HepG2 (cell line): ENCODE measurements around the gene ZFPM1. TPM values are rescaled to one million over a fixed set of nuclear protein-coding genes. Genes with fewer than 3 reads are reported as not detected.

Experiments
- ATAC-seq: fragments of 200-7000 bp; cut with Tn5 transposase; 3 replicates; pipeline ENCODE4 v1.9.1; 2020; ENCODE audit warnings: mild to moderate bottlenecking, moderate library complexity
- BruUV-seq: library from RNA; stranded (reverse); fragments of 400-500 nt; replicated peaks from 2 replicates; lab custom pipeline; 2021; lab: Mats Ljungman, UMichigan
- CTCF ChIA-PET: fragments of 300-600 bp; formaldehyde crosslinking; extraction: SDS; loops from one replicate; lab custom pipeline; 2021; ENCODE audit warnings: low total read pairs, inconsistent platforms, low intra/inter-chr PET ratio; lab: Yijun Ruan, JAX
- POLR2A ChIA-PET: fragments of 350-600 bp; sonication (Branson Sonifier 250); formaldehyde crosslinking; loops from one replicate; lab custom pipeline; 2020; ENCODE audit warnings: antibody characterized with exemption, inconsistent platforms; lab: Yijun Ruan, JAX
- DNase-seq: peaks from one replicate; pipeline ENCODE4 v3.0.0-alpha.2; 2015; ENCODE audit warnings: low spot score
- FAIRE-seq: peaks from 3 replicates; lab custom pipeline; 2011; peaks lifted over from hg19 to GRCh38; lab: Jason Lieb, UNC
- H2AFZ ChIP-seq: one replicate; pipeline ENCODE4 v1.6.1; 2011; ENCODE audit warnings: low read length, inconsistent platforms
- H3K27ac ChIP-seq: fragments of 300-600 bp; 3 replicates; pipeline ENCODE4 v1.8.0; 2011; ENCODE audit warnings: mixed run types, mild to moderate bottlenecking, mixed read lengths, low read length, inconsistent platforms; ENCODE audit not compliant: insufficient read depth; ENCODE audit errors: extremely low read length
- H3K27me3 ChIP-seq, 2 experiments: fragments of 200-600 bp in 1 of 2; 2 replicates in 1 of 2; 3 replicates in 1 of 2; pipeline versions ENCODE4 v1.6.0 to v1.8.0; 2011; ENCODE audit warnings: low read length in 2 of 2, mild to moderate bottlenecking in 2 of 2, moderate library complexity in 2 of 2, inconsistent platforms in 1 of 2; ENCODE audit not compliant: insufficient read depth in 2 of 2, control insufficient read depth in 1 of 2
- H3K36me3 ChIP-seq, 2 experiments: fragments of 200-600 bp in 1 of 2; replicated peaks in 1 of 2; 2 replicates in 1 of 2; 3 replicates in 1 of 2; pipeline versions ENCODE4 v1.5.1 to v1.8.0; 2011; ENCODE audit warnings: low read length in 2 of 2, inconsistent platforms in 1 of 2; ENCODE audit not compliant: insufficient read depth in 2 of 2, control insufficient read depth in 1 of 2
- H3K4me1 ChIP-seq: 2 replicates; pipeline ENCODE4 v1.5.1; 2012; ENCODE audit warnings: low read length, inconsistent platforms; ENCODE audit not compliant: insufficient read depth
- H3K4me2 ChIP-seq: 2 replicates; pipeline ENCODE4 v1.6.0; 2011; ENCODE audit warnings: low read depth, low read length, inconsistent platforms
- H3K4me3 ChIP-seq, 3 experiments: fragments of 200-600 bp in 1 of 3; sonication (generic), shearing (Covaris generic) in 1 of 3; replicated peaks in 1 of 3; 2 replicates each; pipeline ENCODE4 v1.5.1; 2011 to 2016; ENCODE audit warnings: low read length in 3 of 3, inconsistent platforms in 2 of 3, low read depth in 2 of 3, mild to moderate bottlenecking in 2 of 3, control low read depth in 1 of 3, mixed read lengths in 1 of 3; ENCODE audit not compliant: insufficient read depth in 1 of 3
- H3K79me2 ChIP-seq: one replicate; pipeline ENCODE4 v1.6.1; 2011; ENCODE audit warnings: low read length, inconsistent platforms; ENCODE audit not compliant: insufficient read depth
- H3K9ac ChIP-seq: 2 replicates; pipeline ENCODE4 v1.6.0; 2011; ENCODE audit warnings: mild to moderate bottlenecking, low read depth, low read length, inconsistent platforms; ENCODE audit not compliant: insufficient read depth
- H3K9me3 ChIP-seq: 2 replicates; pipeline ENCODE4 v1.5.1; 2012; ENCODE audit warnings: mild to moderate bottlenecking, low read length
- H4K20me1 ChIP-seq: 2 replicates; pipeline ENCODE4 v1.6.0; 2011; ENCODE audit warnings: inconsistent platforms, mild to moderate bottlenecking, low read length, moderate library complexity; ENCODE audit not compliant: insufficient read depth
- DNMT1 ChIP-seq: sonication (generic); formaldehyde crosslinking; IDR thresholded peaks from 2 replicates; pipeline ENCODE4 v1.5.1; 2020; ENCODE audit warnings: mild to moderate bottlenecking, missing genetic modification reagents
- NFE2L2 ChIP-seq: fragments of 150-350 bp; IDR thresholded peaks from 2 replicates; pipeline ENCODE4 v1.6.1; 2014; ENCODE audit warnings: low read length
- ZNF430 ChIP-seq: sonication (generic); formaldehyde crosslinking; IDR thresholded peaks from 2 replicates; pipeline ENCODE4 v1.9.0; 2021; ENCODE audit warnings: mild to moderate bottlenecking, missing genetic modification reagents
- ZNF761 ChIP-seq: sonication (generic); formaldehyde crosslinking; conservative IDR thresholded peaks from 2 replicates; pipeline ENCODE4 v1.4.0; 2020; ENCODE audit warnings: mild to moderate bottlenecking, missing genetic modification reagents
- whole genome bisulfite sequencing: methylation state at CpG from one replicate; pipeline ENCODE4 v1.1.6; 2017; ENCODE audit warnings: low lambda C conversion rate; 5-methylcytosine and 5-hydroxymethylcytosine counted together
- in situ Hi-C: cut with HindIII; loops from 2 replicates; pipeline ENCODE4 v1.10.0; 2017; ENCODE audit warnings: low pct_unique_long_range_greater_than_20kb; ENCODE audit not compliant: extremely low pct_ligation_motif_present
- intact Hi-C: fragments of 100-400 bp; cut with micrococcal nuclease; formaldehyde crosslinking; loops from one replicate; pipeline ENCODE4 v1.10.0; 2022; ENCODE audit not compliant: unreplicated experiment
- polyA plus RNA-seq, 8 experiments: library from polyadenylated mRNA; depleted of rRNA in 3 of 8; stranded (reverse) in 7 of 8; unstranded in 1 of 8; fragments of >200 nt; fragmentation: Illumina TruSeq in 4 of 8; extraction: Trizol in 4 of 8; gene quantifications; 2 replicates each; pipeline versions ENCODE4 v1.2.1 to v1.2.3, GENCODE V29; 2011 to 2016; ENCODE audit warnings: low read depth in 4 of 8, missing spikeins in 1 of 8, mixed read lengths in 1 of 8; ENCODE audit not compliant: insufficient read depth in 1 of 8
- total RNA-seq, 5 experiments: library from RNA; depleted of rRNA; stranded (reverse); fragments of >200 nt; fragmentation: Illumina TruSeq; extraction: Trizol; gene quantifications; 2 replicates each; pipeline ENCODE4 v1.2.3, GENCODE V29; 2016; ENCODE audit warnings: low read depth in 1 of 5
- TF ChIP-seq, protein P1 (sequence below): sonication (generic); formaldehyde crosslinking; IDR thresholded peaks from 2 replicates; pipeline ENCODE4 v1.5.0; 2020; ENCODE audit warnings: missing genetic modification reagents, mild to moderate bottlenecking, borderline replicate concordance
- TF ChIP-seq, protein P2 (sequence below): IDR thresholded peaks from 2 replicates; pipeline ENCODE4 v1.6.1; 2016; ENCODE audit warnings: low read depth

The ZFPM1 gene
- total and polyA plus RNA-seq, 2 of the 13 experiments (the other 11 are each of a cell fraction or from before 2014, with no cell fraction given) = 1.3 to 3.8 TPM

DNA sequence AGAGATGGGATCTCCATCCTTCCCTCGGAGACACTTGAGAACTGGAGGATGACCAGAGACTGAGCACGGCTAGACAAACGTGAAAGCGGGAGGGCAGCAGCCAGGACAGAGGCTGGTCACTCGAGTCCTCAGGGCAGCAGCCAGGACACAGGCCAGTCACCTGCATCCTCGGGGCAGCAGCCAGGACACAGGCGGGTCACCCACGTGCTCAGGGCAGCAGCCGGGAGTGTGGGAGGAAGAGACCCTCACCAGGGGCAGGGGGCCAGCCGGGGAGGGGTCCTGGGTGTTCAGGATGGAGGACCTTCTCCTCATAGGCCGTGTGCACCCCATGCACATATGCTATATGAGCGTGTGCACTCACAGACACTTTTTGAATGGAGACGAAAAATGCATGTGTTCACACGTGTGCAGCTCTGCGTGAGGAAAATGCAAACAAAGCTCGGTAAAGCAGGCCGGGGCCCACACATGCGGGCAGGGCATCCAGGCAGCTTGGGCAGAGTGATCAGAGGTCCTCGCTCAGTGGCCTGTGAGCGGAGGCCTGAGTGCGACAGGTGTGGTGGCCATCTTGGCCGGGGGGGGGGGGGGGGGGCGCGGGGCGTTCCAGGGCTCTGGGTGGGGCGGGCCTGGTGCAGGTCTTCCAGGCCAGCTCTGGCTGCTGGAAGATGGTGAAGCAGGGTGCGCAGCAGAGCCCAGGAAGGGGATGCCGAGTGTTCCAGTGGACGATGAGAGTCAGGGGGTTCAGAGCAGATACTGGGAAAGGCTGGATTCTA, 43.6 kb upstream of the ZFPM1 start:
- intact Hi-C loops = no loop called here
- no peak overlapping the region for H2AFZ ChIP-seq

More for the DNA sequence above, 43.6 kb upstream of the ZFPM1 start:
- DNase-seq (no peak), ATAC-seq (no peak), FAIRE-seq (no peak)
- Histone ChIP-seq H3K36me3 (no peaks in the 10 kb centered on the region), H3K27me3 (peaks cover 25 to 69% of the 10 kb centered on the region in 2 experiments), H3K9me3 (no peaks in the 10 kb centered on the region), H4K20me1 (no peaks in the 10 kb centered on the region; the same call in 1 of the 2 replicates), H3K27ac (no peak overlapping the region), H3K9ac (no peak overlapping the region), H3K4me1 (no peaks in the 10 kb centered on the region), H3K4me3 (no peak overlapping the region), H3K79me2 (no peaks in the 10 kb centered on the region), H3K4me2 (no peak overlapping the region)
- no TSS peak for BruUV-seq
- ChIA-PET CTCF (no interaction called here), POLR2A (no interaction called here)
- WGBS = 29% methylated on average over 26 of the region's 29 CpGs
- TF ChIP-seq, protein P1, sequence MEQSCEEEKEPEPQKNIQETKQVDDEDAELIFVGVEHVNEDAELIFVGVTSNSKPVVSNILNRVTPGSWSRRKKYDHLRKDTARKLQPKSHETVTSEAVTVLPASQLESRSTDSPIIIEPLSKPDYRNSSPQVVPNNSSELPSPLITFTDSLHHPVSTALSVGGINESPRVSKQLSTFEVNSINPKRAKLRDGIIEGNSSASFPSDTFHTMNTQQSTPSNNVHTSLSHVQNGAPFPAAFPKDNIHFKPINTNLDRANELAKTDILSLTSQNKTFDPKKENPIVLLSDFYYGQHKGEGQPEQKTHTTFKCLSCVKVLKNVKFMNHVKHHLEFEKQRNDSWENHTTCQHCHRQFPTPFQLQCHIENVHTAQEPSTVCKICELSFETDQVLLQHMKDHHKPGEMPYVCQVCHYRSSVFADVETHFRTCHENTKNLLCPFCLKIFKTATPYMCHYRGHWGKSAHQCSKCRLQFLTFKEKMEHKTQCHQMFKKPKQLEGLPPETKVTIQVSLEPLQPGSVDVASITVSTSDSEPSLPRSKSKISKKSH (CRISPR knock-in tag) = 0 out of 2 replicates have a peak, but pooled peaks have one; percentile 37
- TF ChIP-seq, protein P2, sequence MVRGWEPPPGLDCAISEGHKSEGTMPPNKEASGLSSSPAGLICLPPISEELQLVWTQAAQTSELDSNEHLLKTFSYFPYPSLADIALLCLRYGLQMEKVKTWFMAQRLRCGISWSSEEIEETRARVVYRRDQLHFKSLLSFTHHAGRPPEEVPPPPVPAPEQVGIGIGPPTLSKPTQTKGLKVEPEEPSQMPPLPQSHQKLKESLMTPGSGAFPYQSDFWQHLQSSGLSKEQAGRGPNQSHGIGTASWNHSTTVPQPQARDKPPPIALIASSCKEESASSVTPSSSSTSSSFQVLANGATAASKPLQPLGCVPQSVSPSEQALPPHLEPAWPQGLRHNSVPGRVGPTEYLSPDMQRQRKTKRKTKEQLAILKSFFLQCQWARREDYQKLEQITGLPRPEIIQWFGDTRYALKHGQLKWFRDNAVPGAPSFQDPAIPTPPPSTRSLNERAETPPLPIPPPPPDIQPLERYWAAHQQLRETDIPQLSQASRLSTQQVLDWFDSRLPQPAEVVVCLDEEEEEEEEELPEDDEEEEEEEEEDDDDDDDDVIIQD (CRISPR knock-in tag) = no peak
- TF ChIP-seq ZNF430 (CRISPR knock-in tag) (no peak), ZNF761 (CRISPR knock-in tag) (no peak), NFE2L2 (no peak), DNMT1 (CRISPR knock-in tag) (no peak)
- in situ Hi-C loops = no loop called here
